Spleen (tissue), 11 donors: ENCODE data around the gene BLM. TPM values are rescaled to one million over a fixed set of nuclear protein-coding genes. Genes with fewer than 3 reads are reported as not detected.
A peak's percentile ranks its signal among the peaks of the same experiment; 100 is the strongest.

ENCODE experiments used
- DNase-seq: peaks from one replicate; pipeline ENCODE4 v3.0.0-alpha.2; 2020
- H3K27ac ChIP-seq, 8 donors: fragments of 200-600 bp; sonication (generic) in 7 of 8; 1 replicate in 4 of 8; 2 replicates in 4 of 8; pipeline versions ENCODE4 v1.5.0 to v1.8.0; 2016 to 2021; ENCODE audit warnings: inconsistent platforms in 4 of 8, mild to moderate bottlenecking in 4 of 8, moderate library complexity in 1 of 8
- H3K27me3 ChIP-seq, 7 donors: fragments of 200-600 bp; sonication (generic) in 6 of 7; replicated peaks in 1 of 7; 1 replicate in 4 of 7; 2 replicates in 3 of 7; pipeline versions ENCODE4 v1.5.0 to v1.8.0; 2016 to 2021; ENCODE audit warnings: inconsistent platforms in 3 of 7, mild to moderate bottlenecking in 1 of 7
- H3K36me3 ChIP-seq, 6 donors: fragments of 200-600 bp; sonication (generic) in 5 of 6; 1 replicate in 4 of 6; 2 replicates in 2 of 6; pipeline versions ENCODE4 v1.5.0 to v1.8.0; 2016 to 2021; ENCODE audit warnings: inconsistent platforms in 2 of 6
- H3K4me1 ChIP-seq, 6 donors: fragments of 200-600 bp; sonication (generic) in 5 of 6; 1 replicate in 3 of 6; 2 replicates in 3 of 6; pipeline versions ENCODE4 v1.5.0 to v1.8.0; 2016 to 2021; ENCODE audit warnings: inconsistent platforms in 3 of 6
- H3K4me3 ChIP-seq, 8 donors: fragments of 200-600 bp; sonication (generic) in 7 of 8; 1 replicate in 4 of 8; 2 replicates in 4 of 8; pipeline versions ENCODE4 v1.5.0 to v1.8.0; 2016 to 2021; ENCODE audit warnings: inconsistent platforms in 4 of 8, mild to moderate bottlenecking in 4 of 8, moderate library complexity in 2 of 8
- H3K9me3 ChIP-seq, 8 donors: fragments of 200-600 bp; sonication (generic) in 7 of 8; 1 replicate in 4 of 8; 2 replicates in 4 of 8; pipeline versions ENCODE4 v1.5.0 to v1.8.0; 2016 to 2021; ENCODE audit warnings: inconsistent platforms in 4 of 8
- CTCF ChIP-seq, 11 experiments: fragments of 200-600 bp in 7 of 11; fragments of 450-650 bp in 4 of 11; sonication (generic) in 4 of 11; IDR thresholded peaks in 8 of 11; conservative IDR thresholded peaks in 3 of 11; 1 replicate in 7 of 11; 2 replicates in 4 of 11; pipeline versions ENCODE4 v1.4.0 to v1.8.0; 2016 to 2021; ENCODE audit warnings: antibody characterized with exemption in 11 of 11, inconsistent platforms in 4 of 11, mild to moderate bottlenecking in 1 of 11
- POLR2A ChIP-seq, 3 donors: fragments of 450-650 bp; IDR thresholded peaks; one replicate each; pipeline ENCODE4 v1.5.1; 2017; ENCODE audit warnings: antibody characterized with exemption in 3 of 3, mild to moderate bottlenecking in 1 of 3
- POLR2AphosphoS5 ChIP-seq, 3 donors: sonication (generic); formaldehyde crosslinking; IDR thresholded peaks; one replicate each; pipeline ENCODE4 v1.5.1; 2017; ENCODE audit warnings: antibody characterized with exemption in 3 of 3
- WGBS, 5 donors: extraction: QIAGEN DNeasy Blood & Tissue Kit in 3 of 5; methylation state at CpG; one replicate each; pipeline versions ENCODE4 v1.1.5 to v1.1.7; 2013 to 2018; 5-methylcytosine and 5-hydroxymethylcytosine counted together
- intact Hi-C: fragments of 100-400 bp; cut with DNase I; formaldehyde crosslinking; loops from one replicate; pipeline ENCODE4 v1.15.0; 2023; ENCODE audit warnings: low total_unique reads
- polyA plus RNA-seq, 3 donors: library from polyadenylated mRNA; stranded (reverse); fragments of 200-250 nt; gene quantifications; one replicate each; pipeline ENCODE4 v1.2.1, GENCODE V29; 2013
- total RNA-seq, 7 donors: library from RNA; depleted of rRNA in 3 of 7; stranded (reverse); fragments of >200 nt in 3 of 7; fragmentation: NEBNext Ultra II Directional in 4 of 7; extraction: Animal tissue kit (Norgen Biotek cat#: 25700) in 4 of 7; gene quantifications; one replicate each; pipeline versions ENCODE4 v1.1.0 to v1.2.1, GENCODE V29; 2016 to 2021
- donor health status: healthy with polysubstance abuse.
- donor health status: DM: no; HTN: no; CAD: no; lungs with moderate emphysema.
- donor health status: DM: no; HTN: no; CAD: no.
- donor health status: Bipolar disorder and iron deficiency.
- donor health status: healthy.
- donor health status: DM: no; HTN: no; CAD: no.
- donor health status: DM: yes; HTN: yes; CAD: no.

The BLM gene
- total and polyA plus RNA-seq, 10 donors, result 5.8 to 12.0 (median 7.3) TPM

GRCh38 chr15:90716317-90716975, 700 bp upstream of the BLM start:
- DNase-seq, result no peak
- H3K27me3 ChIP-seq, result no peaks in the 10 kb centered on the region
- peak overlapping the region; percentile 91 to 97 (median 95) for H3K27ac ChIP-seq
- peaks cover 6 to 38% (median 25%) of the 10 kb centered on the region in 6 donors for H3K4me1 ChIP-seq
- no peak for TF ChIP-seq POLR2A (IDR thresholded peaks at IDR 0.05)
- TF ChIP-seq POLR2AphosphoS5 (IDR thresholded peaks at IDR 0.05), result no peak
- no peak for TF ChIP-seq CTCF (IDR thresholded peaks at IDR 0.05 in 8 of 11, conservative IDR thresholded peaks at IDR 0.05 in 3 of 11)
- H3K4me3 ChIP-seq, result peak overlapping the region; percentile 56 to 87 (median 77)
- no peaks in the 10 kb centered on the region for H3K9me3 ChIP-seq
- intact Hi-C loops, result loop anchor here (5.0 kb wide), 1 partner anchor 171 kb away; no protein-coding TSS in a partner anchor
- WGBS, 5 donors, result 11 to 15% (median 12%) methylated on average over 14 of the region's 14 CpGs
- H3K36me3 ChIP-seq, result peaks cover 0 to 3% (median 0%) of the 10 kb centered on the region in 6 donors

DNA sequence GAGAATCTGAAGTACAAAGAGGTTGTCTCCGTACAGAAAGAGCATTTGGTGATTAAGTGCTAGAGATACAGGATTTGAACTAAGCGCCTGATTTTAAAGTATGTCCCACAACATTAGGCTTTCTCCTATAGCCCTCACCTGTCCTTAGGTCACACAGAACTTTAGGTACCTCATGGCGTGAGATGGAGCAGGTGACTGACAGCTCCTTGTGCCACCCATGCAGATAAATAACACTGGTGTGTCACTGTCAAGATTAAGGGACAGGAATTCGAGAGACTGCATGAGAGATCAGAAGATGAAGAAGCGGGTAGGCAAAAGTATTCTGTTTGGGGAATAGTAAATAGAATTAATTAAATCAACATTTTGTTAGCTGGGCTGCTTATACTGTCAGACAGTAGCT, 1.1 kb downstream of the BLM start:
- Histone ChIP-seq H3K4me1 (peaks cover 6 to 38% (median 23%) of the 10 kb centered on the region in 6 donors), H3K9me3 (no peaks in the 10 kb centered on the region), H3K27me3 (no peaks in the 10 kb centered on the region), H3K27ac (no peak overlapping the region), H3K36me3 (peaks cover 0 to 12% (median 0%) of the 10 kb centered on the region in 6 donors), H3K4me3 (peak overlapping the region in 4 of 8 donors; percentile 66 to 85 (median 76))
- intact Hi-C loops, result loop anchor here (5.0 kb wide), 1 partner anchor 169 kb away; no protein-coding TSS in a partner anchor
- DNase-seq, result no peak
- 53 to 66% (median 65%) methylated on average over 5 of the region's 5 CpGs for WGBS, 5 donors
- TF ChIP-seq POLR2AphosphoS5 (IDR thresholded peaks at IDR 0.05) (no peak), CTCF (IDR thresholded peaks at IDR 0.05 in 8 of 11, conservative IDR thresholded peaks at IDR 0.05 in 3 of 11) (no peak), POLR2A (IDR thresholded peaks at IDR 0.05) (no peak)

DNA sequence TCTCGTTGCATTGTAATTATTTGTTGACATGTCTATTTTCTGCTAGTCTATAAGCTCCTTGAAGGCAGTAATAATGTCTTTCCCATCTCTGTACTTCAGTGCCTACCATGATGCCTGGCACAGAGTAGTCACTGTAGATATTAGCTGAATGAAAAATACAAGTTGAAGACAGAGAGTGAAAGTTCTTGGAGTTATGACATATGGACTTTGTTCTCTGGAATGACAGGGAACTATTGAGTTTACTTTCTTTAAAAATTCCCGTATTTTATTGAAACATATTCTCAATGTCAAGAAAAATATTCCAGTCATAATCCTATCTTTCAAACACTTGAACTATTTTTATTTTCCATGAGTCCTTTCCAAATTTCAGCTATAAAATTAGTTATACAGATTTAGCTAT, 3.0 kb downstream of the BLM start:
- TF ChIP-seq CTCF (IDR thresholded peaks at IDR 0.05 in 8 of 11, conservative IDR thresholded peaks at IDR 0.05 in 3 of 11) (no peak), POLR2A (IDR thresholded peaks at IDR 0.05) (no peak), POLR2AphosphoS5 (IDR thresholded peaks at IDR 0.05) (no peak)
- 74 to 89% (median 84%) methylated on average over 2 of the region's 2 CpGs for WGBS, 5 donors
- intact Hi-C loops, result no loop called here

GRCh38 chr15:90729261-90729660, 12.1 kb downstream of the BLM start:
- Histone ChIP-seq H3K9me3 (peaks cover 0 to 11% (median 4%) of the 10 kb centered on the region in 8 donors), H3K36me3 (peaks cover 0 to 25% (median 0%) of the 10 kb centered on the region in 6 donors), H3K4me3 (no peak overlapping the region), H3K27ac (peak overlapping the region in 1 of 8 donors; percentile 14), H3K4me1 (peaks cover 0 to 21% (median 5%) of the 10 kb centered on the region in 6 donors), H3K27me3 (no peaks in the 10 kb centered on the region)
- no peak for TF ChIP-seq POLR2AphosphoS5 (IDR thresholded peaks at IDR 0.05)
- TF ChIP-seq POLR2A (IDR thresholded peaks at IDR 0.05), result no peak
- no peak for TF ChIP-seq CTCF (IDR thresholded peaks at IDR 0.05 in 8 of 11, conservative IDR thresholded peaks at IDR 0.05 in 3 of 11)
- 72 to 78% (median 72%) methylated on average over 3 of the region's 3 CpGs for WGBS, 5 donors
- no peak for DNase-seq
- intact Hi-C loops, result no loop called here

More for the DNA sequence above, 3.0 kb downstream of the BLM start:
- Histone ChIP-seq H3K4me1 (peaks cover 6 to 46% (median 23%) of the 10 kb centered on the region in 6 donors), H3K27me3 (no peaks in the 10 kb centered on the region), H3K9me3 (no peaks in the 10 kb centered on the region), H3K36me3 (peaks cover 0 to 26% (median 0%) of the 10 kb centered on the region in 6 donors), H3K27ac (no peak overlapping the region), H3K4me3 (no peak overlapping the region)
- no peak for DNase-seq
